SK-N-SH treated with all-trans-retinoic acid at 6 μM for 48 hours (cell line): ENCODE results near the gene ADAMTSL3.

Experiments
- ATAC-seq: fragments of 200-7000 bp; cut with Tn5 transposase; 3 replicates; pipeline ENCODE4 v1.9.1; 2020; ENCODE audit warnings: mild to moderate bottlenecking, moderate library complexity
- ARNTL ChIP-seq: fragments of 450-650 bp; formaldehyde crosslinking; IDR thresholded peaks from 2 replicates; pipeline ENCODE4 v1.5.0; 2020; ENCODE audit warnings: low read depth, mild to moderate bottlenecking, moderate library complexity, borderline replicate concordance
- BACH2 ChIP-seq: fragments of 250-450 bp; sonication (Bioruptor Pico); IDR thresholded peaks from 2 replicates; pipeline ENCODE4 v1.9.0; 2021; ENCODE audit warnings: mild to moderate bottlenecking, borderline replicate concordance
- CSDC2 ChIP-seq: fragments of 250-450 bp; sonication (Bioruptor Pico); IDR thresholded peaks from 2 replicates; pipeline ENCODE4 v1.5.0; 2020; ENCODE audit warnings: mild to moderate bottlenecking, moderate library complexity
- ESRRG ChIP-seq: fragments of 250-450 bp; sonication (Bioruptor Pico); IDR thresholded peaks from 2 replicates; pipeline ENCODE4 v1.6.1; 2021; ENCODE audit warnings: mild to moderate bottlenecking
- GLIS3 ChIP-seq: fragments of 250-450 bp; sonication (Bioruptor Pico); IDR thresholded peaks from 2 replicates; pipeline ENCODE4 v1.5.0; 2020; ENCODE audit warnings: mild to moderate bottlenecking, moderate library complexity
- ISL1 ChIP-seq: fragments of 250-450 bp; sonication (Bioruptor Pico); IDR thresholded peaks from 2 replicates; pipeline ENCODE4 v2.1.2; 2022; ENCODE audit warnings: mild to moderate bottlenecking, moderate library complexity
- OSR1 ChIP-seq: fragments of 250-450 bp; sonication (Bioruptor Pico); IDR thresholded peaks from 2 replicates; pipeline ENCODE4 v1.8.0; 2022; ENCODE audit warnings: moderate library complexity, mild to moderate bottlenecking, inconsistent platforms
- PPARA ChIP-seq: fragments of 250-450 bp; sonication (Bioruptor Pico); IDR thresholded peaks from 2 replicates; pipeline ENCODE4 v1.5.0; 2020; ENCODE audit warnings: mild to moderate bottlenecking, borderline replicate concordance
- RARB ChIP-seq: fragments of 250-450 bp; sonication (Bioruptor Pico); IDR thresholded peaks from 2 replicates; pipeline ENCODE4 v1.8.0; 2021; ENCODE audit warnings: mild to moderate bottlenecking, moderate library complexity
- SNAI2 ChIP-seq: fragments of 250-450 bp; sonication (Bioruptor Pico); IDR thresholded peaks from 2 replicates; pipeline ENCODE4 v1.5.0; 2020; ENCODE audit warnings: mild to moderate bottlenecking, moderate library complexity
- TCF4 ChIP-seq: fragments of 250-450 bp; sonication (Bioruptor Pico); IDR thresholded peaks from 2 replicates; pipeline ENCODE4 v1.8.0; 2021; ENCODE audit warnings: mild to moderate bottlenecking, moderate library complexity, borderline replicate concordance
- TOX ChIP-seq: fragments of 250-450 bp; sonication (Bioruptor Pico); IDR thresholded peaks from 2 replicates; pipeline ENCODE4 v1.8.0; 2021; ENCODE audit warnings: mild to moderate bottlenecking, moderate library complexity, borderline replicate concordance
- ZC3H10 ChIP-seq: fragments of 250-450 bp; sonication (Bioruptor Pico); IDR thresholded peaks from 2 replicates; pipeline ENCODE4 v1.5.1; 2021; ENCODE audit warnings: mild to moderate bottlenecking, moderate library complexity
- ZFP3 ChIP-seq: fragments of 250-450 bp; sonication (Bioruptor Pico); IDR thresholded peaks from 2 replicates; pipeline ENCODE4 v1.5.0; 2020; ENCODE audit warnings: mild to moderate bottlenecking, moderate library complexity
- ZFP30 ChIP-seq: fragments of 450-650 bp; formaldehyde crosslinking; IDR thresholded peaks from 2 replicates; pipeline ENCODE4 v1.5.0; 2022; ENCODE audit warnings: mild to moderate bottlenecking, moderate library complexity
- ZNF565 ChIP-seq: fragments of 450-650 bp; formaldehyde crosslinking; conservative IDR thresholded peaks from 2 replicates; pipeline ENCODE4 v1.5.0; 2020; ENCODE audit warnings: low read depth, mild to moderate bottlenecking, moderate library complexity
- ZNF70 ChIP-seq: fragments of 450-650 bp; formaldehyde crosslinking; IDR thresholded peaks from 2 replicates; pipeline ENCODE4 v1.5.0; 2020; ENCODE audit warnings: mild to moderate bottlenecking, moderate library complexity
- ZNF8 ChIP-seq: fragments of 450-650 bp; formaldehyde crosslinking; IDR thresholded peaks from 2 replicates; pipeline ENCODE4 v1.5.0; 2020; ENCODE audit warnings: mild to moderate bottlenecking, moderate library complexity
- TF ChIP-seq, protein P1 (sequence below): fragments of 250-450 bp; sonication (Bioruptor Pico); IDR thresholded peaks from 2 replicates; pipeline ENCODE4 v1.8.0; 2020; ENCODE audit warnings: mild to moderate bottlenecking, moderate library complexity, borderline replicate concordance
- TF ChIP-seq, protein P2 (sequence below): fragments of 250-450 bp; sonication (Bioruptor Pico); IDR thresholded peaks from 2 replicates; pipeline ENCODE4 v1.5.0; 2020; ENCODE audit warnings: mild to moderate bottlenecking, moderate library complexity
- TF ChIP-seq, protein P3 (sequence below): fragments of 250-450 bp; sonication (Bioruptor Pico); IDR thresholded peaks from 2 replicates; pipeline ENCODE4 v1.5.1; 2020; ENCODE audit warnings: low read depth, mild to moderate bottlenecking, moderate library complexity
- TF ChIP-seq, protein P4 (sequence below): fragments of 250-450 bp; sonication (Bioruptor Pico); IDR thresholded peaks from 2 replicates; pipeline ENCODE4 v1.5.1; 2021; ENCODE audit warnings: mild to moderate bottlenecking, moderate library complexity
- TF ChIP-seq, protein P5 (sequence below): fragments of 250-450 bp; sonication (Bioruptor Pico); IDR thresholded peaks from 2 replicates; pipeline ENCODE4 v1.8.0; 2021; ENCODE audit warnings: low read depth, mild to moderate bottlenecking, moderate library complexity, borderline replicate concordance

The ADAMTSL3 gene

DNA sequence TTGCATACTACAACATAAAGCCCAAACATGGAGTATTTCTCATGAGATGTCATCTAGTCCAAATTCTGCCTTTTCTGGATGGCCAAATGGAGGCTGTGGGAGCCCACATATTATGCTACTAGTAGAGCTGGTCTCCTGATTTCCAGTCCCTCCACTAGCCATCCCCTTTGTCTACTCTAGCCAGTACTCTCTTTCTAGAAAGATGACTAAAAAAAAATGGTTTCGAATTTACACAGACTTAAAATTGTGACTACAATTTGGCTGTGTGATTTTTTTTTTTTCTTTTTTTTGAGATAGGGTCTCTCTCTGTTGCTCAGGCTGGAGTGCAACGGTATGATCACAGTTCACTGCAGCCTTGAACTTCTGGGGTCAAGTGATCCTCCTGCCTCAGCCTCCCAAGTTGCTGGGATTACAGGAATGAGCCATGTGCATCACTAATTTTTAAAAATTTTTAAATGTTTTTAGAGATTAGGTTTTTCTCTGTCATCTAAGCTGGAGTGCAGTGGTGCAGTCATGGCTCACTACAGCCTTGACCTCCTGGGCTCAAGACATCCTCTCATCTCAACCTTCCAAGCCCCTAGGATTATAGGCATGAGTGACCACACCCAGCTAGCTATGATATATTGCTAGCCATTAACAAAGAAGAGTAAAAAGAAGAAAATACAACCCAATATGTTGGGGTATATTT lies 273.9 kb downstream of the ADAMTSL3 start:
- ATAC-seq: no peak
- no peak for TF ChIP-seq ZNF70
- no peak for TF ChIP-seq ZNF8 (CRISPR knock-in tag)
- TF ChIP-seq, protein P1, sequence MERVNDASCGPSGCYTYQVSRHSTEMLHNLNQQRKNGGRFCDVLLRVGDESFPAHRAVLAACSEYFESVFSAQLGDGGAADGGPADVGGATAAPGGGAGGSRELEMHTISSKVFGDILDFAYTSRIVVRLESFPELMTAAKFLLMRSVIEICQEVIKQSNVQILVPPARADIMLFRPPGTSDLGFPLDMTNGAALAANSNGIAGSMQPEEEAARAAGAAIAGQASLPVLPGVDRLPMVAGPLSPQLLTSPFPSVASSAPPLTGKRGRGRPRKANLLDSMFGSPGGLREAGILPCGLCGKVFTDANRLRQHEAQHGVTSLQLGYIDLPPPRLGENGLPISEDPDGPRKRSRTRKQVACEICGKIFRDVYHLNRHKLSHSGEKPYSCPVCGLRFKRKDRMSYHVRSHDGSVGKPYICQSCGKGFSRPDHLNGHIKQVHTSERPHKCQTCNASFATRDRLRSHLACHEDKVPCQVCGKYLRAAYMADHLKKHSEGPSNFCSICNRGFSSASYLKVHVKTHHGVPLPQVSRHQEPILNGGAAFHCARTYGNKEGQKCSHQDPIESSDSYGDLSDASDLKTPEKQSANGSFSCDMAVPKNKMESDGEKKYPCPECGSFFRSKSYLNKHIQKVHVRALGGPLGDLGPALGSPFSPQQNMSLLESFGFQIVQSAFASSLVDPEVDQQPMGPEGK: no peak
- no peak for TF ChIP-seq RARB (CRISPR knock-in tag)
- TF ChIP-seq TOX (CRISPR knock-in tag): no peak
- no peak for TF ChIP-seq TCF4 (CRISPR knock-in tag)
- TF ChIP-seq, protein P2, sequence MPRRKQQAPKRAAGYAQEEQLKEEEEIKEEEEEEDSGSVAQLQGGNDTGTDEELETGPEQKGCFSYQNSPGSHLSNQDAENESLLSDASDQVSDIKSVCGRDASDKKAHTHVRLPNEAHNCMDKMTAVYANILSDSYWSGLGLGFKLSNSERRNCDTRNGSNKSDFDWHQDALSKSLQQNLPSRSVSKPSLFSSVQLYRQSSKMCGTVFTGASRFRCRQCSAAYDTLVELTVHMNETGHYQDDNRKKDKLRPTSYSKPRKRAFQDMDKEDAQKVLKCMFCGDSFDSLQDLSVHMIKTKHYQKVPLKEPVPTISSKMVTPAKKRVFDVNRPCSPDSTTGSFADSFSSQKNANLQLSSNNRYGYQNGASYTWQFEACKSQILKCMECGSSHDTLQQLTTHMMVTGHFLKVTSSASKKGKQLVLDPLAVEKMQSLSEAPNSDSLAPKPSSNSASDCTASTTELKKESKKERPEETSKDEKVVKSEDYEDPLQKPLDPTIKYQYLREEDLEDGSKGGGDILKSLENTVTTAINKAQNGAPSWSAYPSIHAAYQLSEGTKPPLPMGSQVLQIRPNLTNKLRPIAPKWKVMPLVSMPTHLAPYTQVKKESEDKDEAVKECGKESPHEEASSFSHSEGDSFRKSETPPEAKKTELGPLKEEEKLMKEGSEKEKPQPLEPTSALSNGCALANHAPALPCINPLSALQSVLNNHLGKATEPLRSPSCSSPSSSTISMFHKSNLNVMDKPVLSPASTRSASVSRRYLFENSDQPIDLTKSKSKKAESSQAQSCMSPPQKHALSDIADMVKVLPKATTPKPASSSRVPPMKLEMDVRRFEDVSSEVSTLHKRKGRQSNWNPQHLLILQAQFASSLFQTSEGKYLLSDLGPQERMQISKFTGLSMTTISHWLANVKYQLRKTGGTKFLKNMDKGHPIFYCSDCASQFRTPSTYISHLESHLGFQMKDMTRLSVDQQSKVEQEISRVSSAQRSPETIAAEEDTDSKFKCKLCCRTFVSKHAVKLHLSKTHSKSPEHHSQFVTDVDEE (CRISPR knock-in tag): no peak
- no peak for TF ChIP-seq ISL1 (CRISPR knock-in tag)

DNA sequence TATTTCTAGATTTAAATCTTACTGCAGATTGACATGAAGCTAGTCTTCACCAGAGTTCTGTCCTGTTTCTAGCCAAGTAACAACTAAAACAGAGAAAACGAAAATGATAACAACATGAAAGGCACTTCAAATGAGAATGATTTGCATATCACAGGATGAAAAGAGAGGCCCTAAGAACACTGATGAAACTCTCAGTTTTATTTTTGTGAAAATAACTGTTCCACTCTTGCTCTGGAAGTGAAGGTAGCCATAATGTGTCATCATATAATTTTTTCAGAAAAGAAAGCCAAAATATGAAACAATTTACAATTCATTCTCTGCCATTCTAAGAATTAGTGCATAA lies 274.4 kb downstream of the ADAMTSL3 start:
- ATAC-seq: no peak

DNA sequence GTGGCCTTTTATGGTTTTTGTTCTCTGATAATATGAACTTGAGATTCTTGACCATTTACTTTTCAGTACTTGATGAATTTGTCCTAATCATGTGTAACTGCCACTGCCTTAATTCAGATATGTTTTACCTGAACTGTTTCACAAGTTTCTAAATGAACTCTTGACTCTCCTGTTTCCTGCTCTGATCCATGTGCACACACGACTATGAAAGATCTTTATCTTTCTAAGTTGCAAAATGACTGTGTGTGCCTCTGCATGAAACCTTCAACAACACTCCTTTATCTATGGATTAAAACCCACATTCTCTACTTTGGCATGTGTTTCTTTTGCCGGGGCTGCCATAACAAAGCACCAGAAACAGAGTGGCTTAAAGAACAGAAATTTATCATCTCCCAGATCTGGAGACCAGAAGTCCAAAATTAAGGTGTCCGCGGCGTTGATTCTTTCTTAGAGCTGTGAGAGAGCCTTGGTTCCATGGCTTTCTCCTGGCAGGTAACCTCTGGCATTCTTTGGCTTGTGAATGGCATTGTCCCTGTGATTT lies 275.0 kb downstream of the ADAMTSL3 start:
- ATAC-seq: no peak
- TF ChIP-seq ESRRG: no peak
- no peak for TF ChIP-seq TOX (CRISPR knock-in tag)
- TF ChIP-seq, protein P3, sequence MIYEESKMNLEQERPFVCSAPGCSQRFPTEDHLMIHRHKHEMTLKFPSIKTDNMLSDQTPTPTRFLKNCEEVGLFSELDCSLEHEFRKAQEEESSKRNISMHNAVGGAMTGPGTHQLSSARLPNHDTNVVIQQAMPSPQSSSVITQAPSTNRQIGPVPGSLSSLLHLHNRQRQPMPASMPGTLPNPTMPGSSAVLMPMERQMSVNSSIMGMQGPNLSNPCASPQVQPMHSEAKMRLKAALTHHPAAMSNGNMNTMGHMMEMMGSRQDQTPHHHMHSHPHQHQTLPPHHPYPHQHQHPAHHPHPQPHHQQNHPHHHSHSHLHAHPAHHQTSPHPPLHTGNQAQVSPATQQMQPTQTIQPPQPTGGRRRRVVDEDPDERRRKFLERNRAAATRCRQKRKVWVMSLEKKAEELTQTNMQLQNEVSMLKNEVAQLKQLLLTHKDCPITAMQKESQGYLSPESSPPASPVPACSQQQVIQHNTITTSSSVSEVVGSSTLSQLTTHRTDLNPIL (CRISPR knock-in tag): no peak
- TF ChIP-seq, protein P4, sequence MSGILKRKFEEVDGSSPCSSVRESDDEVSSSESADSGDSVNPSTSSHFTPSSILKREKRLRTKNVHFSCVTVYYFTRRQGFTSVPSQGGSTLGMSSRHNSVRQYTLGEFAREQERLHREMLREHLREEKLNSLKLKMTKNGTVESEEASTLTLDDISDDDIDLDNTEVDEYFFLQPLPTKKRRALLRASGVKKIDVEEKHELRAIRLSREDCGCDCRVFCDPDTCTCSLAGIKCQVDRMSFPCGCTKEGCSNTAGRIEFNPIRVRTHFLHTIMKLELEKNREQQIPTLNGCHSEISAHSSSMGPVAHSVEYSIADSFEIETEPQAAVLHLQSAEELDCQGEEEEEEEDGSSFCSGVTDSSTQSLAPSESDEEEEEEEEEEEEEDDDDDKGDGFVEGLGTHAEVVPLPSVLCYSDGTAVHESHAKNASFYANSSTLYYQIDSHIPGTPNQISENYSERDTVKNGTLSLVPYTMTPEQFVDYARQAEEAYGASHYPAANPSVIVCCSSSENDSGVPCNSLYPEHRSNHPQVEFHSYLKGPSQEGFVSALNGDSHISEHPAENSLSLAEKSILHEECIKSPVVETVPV (CRISPR knock-in tag): no peak
- TF ChIP-seq ISL1 (CRISPR knock-in tag): no peak
- TF ChIP-seq, protein P1: no peak
- no peak for TF ChIP-seq ZFP30 (CRISPR knock-in tag)
- TF ChIP-seq ZNF8 (CRISPR knock-in tag): no peak
- TF ChIP-seq PPARA (CRISPR knock-in tag): no peak
- TF ChIP-seq ZNF70: no peak
- TF ChIP-seq BACH2 (CRISPR knock-in tag): no peak
- TF ChIP-seq RARB (CRISPR knock-in tag): no peak
- no peak for TF ChIP-seq OSR1 (CRISPR knock-in tag)
- no peak for TF ChIP-seq SNAI2 (CRISPR knock-in tag)
- TF ChIP-seq CSDC2 (CRISPR knock-in tag): no peak
- no peak for TF ChIP-seq ZC3H10 (CRISPR knock-in tag)
- TF ChIP-seq, protein P5, sequence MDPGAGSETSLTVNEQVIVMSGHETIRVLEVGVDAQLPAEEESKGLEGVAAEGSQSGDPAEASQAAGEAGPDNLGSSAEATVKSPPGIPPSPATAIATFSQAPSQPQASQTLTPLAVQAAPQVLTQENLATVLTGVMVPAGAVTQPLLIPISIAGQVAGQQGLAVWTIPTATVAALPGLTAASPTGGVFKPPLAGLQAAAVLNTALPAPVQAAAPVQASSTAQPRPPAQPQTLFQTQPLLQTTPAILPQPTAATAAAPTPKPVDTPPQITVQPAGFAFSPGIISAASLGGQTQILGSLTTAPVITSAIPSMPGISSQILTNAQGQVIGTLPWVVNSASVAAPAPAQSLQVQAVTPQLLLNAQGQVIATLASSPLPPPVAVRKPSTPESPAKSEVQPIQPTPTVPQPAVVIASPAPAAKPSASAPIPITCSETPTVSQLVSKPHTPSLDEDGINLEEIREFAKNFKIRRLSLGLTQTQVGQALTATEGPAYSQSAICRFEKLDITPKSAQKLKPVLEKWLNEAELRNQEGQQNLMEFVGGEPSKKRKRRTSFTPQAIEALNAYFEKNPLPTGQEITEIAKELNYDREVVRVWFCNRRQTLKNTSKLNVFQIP (CRISPR knock-in tag): no peak

More for the DNA sequence above, 274.4 kb downstream of the ADAMTSL3 start:
- TF ChIP-seq, protein P5 (CRISPR knock-in tag): no peak
- TF ChIP-seq GLIS3: no peak
- no peak for TF ChIP-seq ISL1 (CRISPR knock-in tag)
- no peak for TF ChIP-seq PPARA (CRISPR knock-in tag)
- no peak for TF ChIP-seq ZNF565
- no peak for TF ChIP-seq ZFP3 (CRISPR knock-in tag)
- TF ChIP-seq TCF4 (CRISPR knock-in tag): no peak
- TF ChIP-seq ARNTL (CRISPR knock-in tag): no peak
- no peak for TF ChIP-seq ESRRG
- TF ChIP-seq ZC3H10 (CRISPR knock-in tag): no peak
- TF ChIP-seq OSR1 (CRISPR knock-in tag): no peak
- TF ChIP-seq SNAI2 (CRISPR knock-in tag): no peak
